Measurements from ENCODE around the gene SRPK2. TPM values are rescaled to one million over a fixed set of nuclear protein-coding genes. Genes with fewer than 3 reads are reported as not detected.
A peak's percentile ranks its signal among the peaks of the same experiment; 100 is the strongest.
"Not testable (repeated sequence)": the region's sequence is repeated elsewhere in the genome, so short reads cannot be mapped to it uniquely, and the experiment has no call there.

Gene SRPK2
- 45.0 TPM for total RNA-seq

- peak; percentile 75 for DNase-seq (ENCODE audit: low spot score)
Measured at GRCh38 chr7:105388356-105389087, at the start of gene SRPK2. Gene SRPK2 (minus strand): TSS chr7:105388921.

- no peak for DNase-seq (ENCODE audit: low spot score)
Measured at GRCh38 chr7:105438254-105438653, 49.5 kb upstream of the SRPK2 start.

GRCh38 chr7:105437356-105437755 is 48.6 kb upstream of the SRPK2 start:
- not testable (repeated sequence) for DNase-seq (ENCODE audit: low spot score)

- peak; percentile 30 for DNase-seq (ENCODE audit: low spot score)
Measured at GRCh38 chr7:105429746-105430612, 41.3 kb upstream of the SRPK2 start.

GRCh38 chr7:105426606-105427146 is 38.0 kb upstream of the SRPK2 start:
- DNase-seq (ENCODE audit: low spot score), result no peak

- no peak for DNase-seq (ENCODE audit: low spot score)
Measured at GRCh38 chr7:105423987-105424386, 35.3 kb upstream of the SRPK2 start.

GRCh38 chr7:105413887-105414437 is 25.2 kb upstream of the SRPK2 start:
- no peak for DNase-seq (ENCODE audit: low spot score)

- DNase-seq (ENCODE audit: low spot score), result not testable (repeated sequence)
Measured at GRCh38 chr7:105410774-105411173, 22.1 kb upstream of the SRPK2 start.

GRCh38 chr7:105409775-105410174 is 21.1 kb upstream of the SRPK2 start:
- not testable (repeated sequence) for DNase-seq (ENCODE audit: low spot score)

- no peak for DNase-seq (ENCODE audit: low spot score)
Measured at GRCh38 chr7:105408791-105409410, 20.2 kb upstream of the SRPK2 start.

GRCh38 chr7:105403128-105403527 is 14.4 kb upstream of the SRPK2 start:
- DNase-seq (ENCODE audit: low spot score), result no peak

- no peak for DNase-seq (ENCODE audit: low spot score)
Measured at GRCh38 chr7:105402221-105403095, 13.7 kb upstream of the SRPK2 start.

- no peak for DNase-seq (ENCODE audit: low spot score)
Measured at GRCh38 chr7:105399043-105399725, 10.5 kb upstream of the SRPK2 start.

GRCh38 chr7:105396566-105396965 is 7.8 kb upstream of the SRPK2 start:
- DNase-seq (ENCODE audit: low spot score), result no peak

GRCh38 chr7:105391429-105391828 is 2.7 kb upstream of the SRPK2 start:
- no peak for DNase-seq (ENCODE audit: low spot score)

GRCh38 chr7:105389889-105390288 is 1.2 kb upstream of the SRPK2 start:
- no peak for DNase-seq (ENCODE audit: low spot score)

GRCh38 chr7:105389088-105389650 is 448 bp upstream of the SRPK2 start:
- DNase-seq (ENCODE audit: low spot score), result peak; percentile 11

GRCh38 chr7:105387508-105388355 is 989 bp downstream of the SRPK2 start:
- peak; percentile 29 for DNase-seq (ENCODE audit: low spot score)

GRCh38 chr7:105377903-105378302 is 10.8 kb downstream of the SRPK2 start:
- DNase-seq (ENCODE audit: low spot score), result no peak

All from mucosa of gallbladder (tissue), 1 donor.